ENCODE data around the gene MED31.

MED31 gene

DNA sequence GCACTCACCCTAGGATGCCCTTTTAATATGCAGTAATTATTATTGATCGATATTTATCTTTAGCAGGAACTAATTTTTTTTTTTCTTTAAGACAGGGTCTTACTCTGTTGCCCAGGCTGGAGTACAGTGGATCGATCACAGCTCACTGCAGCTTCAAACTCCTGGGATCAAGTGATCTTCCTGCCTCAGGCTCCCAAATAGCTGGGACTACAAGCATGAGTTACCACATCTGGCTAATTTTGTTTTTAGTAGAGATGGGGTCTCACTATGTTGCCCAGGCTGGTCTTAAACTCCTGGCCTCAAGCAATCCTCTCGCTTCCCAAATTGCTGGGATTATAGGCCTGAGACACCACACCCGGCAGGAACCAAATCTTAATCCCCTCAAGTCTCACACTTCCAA lies 40.2 kb downstream of the MED31 start:
- H3K23ac ChIP-seq (ENCODE audit: low read depth, low read length, poor library complexity) = no peak overlapping the region
- no peaks in the 10 kb centered on the region for H3K79me1 ChIP-seq (ENCODE audit: low read depth, low read length)
- H2BK5ac ChIP-seq (ENCODE audit: low read length) = no peak overlapping the region
- DNase-seq (ENCODE audit: low spot score) = no peak
- H3K27ac ChIP-seq (replicated peaks; ENCODE audit: low read length) = no peak overlapping the region
- H3K4me2 ChIP-seq (ENCODE audit: insufficient read depth, low read length, poor library complexity, severe bottlenecking) = no peak overlapping the region
- peaks cover 2 to 4% of the 10 kb centered on the region in 2 donors for H3K9me3 ChIP-seq (replicated peaks in 1 of 2; ENCODE audit: control insufficient read depth in 2 of 2, insufficient read depth in 1 of 2, low read depth in 1 of 2, low read length in 2 of 2)
- no peak overlapping the region for H2BK120ac ChIP-seq (ENCODE audit: low read depth, low read length)
- no peak overlapping the region for H4K8ac ChIP-seq (ENCODE audit: low read depth, low read length)
- no peak overlapping the region for H2AFZ ChIP-seq (ENCODE audit: low read length)
- no peaks in the 10 kb centered on the region for H3K27me3 ChIP-seq (ENCODE audit: control insufficient read depth in 3 of 3, insufficient read depth in 3 of 3, low read depth in 1 of 3, low read length in 3 of 3)
- no peak overlapping the region for H2AK5ac ChIP-seq (ENCODE audit: low read depth, low read length)
- no peak overlapping the region for H3K18ac ChIP-seq (ENCODE audit: low read length)
- H3K14ac ChIP-seq (ENCODE audit: low read length) = no peak overlapping the region
- H3K4ac ChIP-seq (ENCODE audit: low read length) = no peak overlapping the region
- H3K4me3 ChIP-seq (ENCODE audit: low read length in 2 of 2) = no peak overlapping the region
- H4K91ac ChIP-seq (ENCODE audit: low read depth, low read length, poor library complexity) = no peak overlapping the region
- WGBS, 2 donors (ENCODE audit: extremely low coverage in 2 of 2, insufficient read length in 2 of 2, insufficient replicate concordance in 1 of 2) = no CpG with 5 or more reads among the region's 4 CpGs
- H3K9ac ChIP-seq (ENCODE audit: low read depth, low read length, poor library complexity) = no peak overlapping the region
- no peaks in the 10 kb centered on the region for H3K4me1 ChIP-seq (ENCODE audit: control insufficient read depth in 2 of 2, insufficient read depth in 1 of 2, low read depth in 1 of 2, low read length in 2 of 2)
- H3K36me3 ChIP-seq (replicated peaks in 1 of 2; ENCODE audit: control insufficient read depth in 2 of 2, insufficient read depth in 2 of 2, low read length in 2 of 2) = peaks cover 21 to 96% of the 10 kb centered on the region in 2 donors
- no peak overlapping the region for H2BK15ac ChIP-seq (ENCODE audit: low read length)
- H2BK12ac ChIP-seq (ENCODE audit: low read length) = no peak overlapping the region

DNA sequence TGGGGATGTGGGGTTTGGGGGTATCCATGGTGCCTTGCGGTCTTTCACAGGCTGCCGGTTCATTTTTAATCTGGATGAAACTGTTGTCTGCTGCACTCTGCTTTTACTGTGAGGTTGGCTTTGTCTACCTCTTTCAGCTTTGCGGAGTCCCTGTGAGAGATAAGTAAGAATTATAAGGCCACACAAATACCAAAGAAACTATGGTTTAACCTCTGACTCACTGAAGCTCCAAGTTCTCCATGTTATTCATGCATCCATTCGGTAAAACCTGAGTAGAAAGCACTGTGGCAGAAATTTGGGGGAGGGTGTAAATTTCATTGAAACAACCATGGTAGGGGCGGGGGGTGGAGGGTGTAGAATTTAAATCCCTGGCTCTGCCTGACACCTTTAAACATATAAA lies 41.4 kb downstream of the MED31 start:
- Histone ChIP-seq H3K4me1 (ENCODE audit: control insufficient read depth in 2 of 2, insufficient read depth in 1 of 2, low read depth in 1 of 2, low read length in 2 of 2) (no peaks in the 10 kb centered on the region), H3K9me3 (replicated peaks in 1 of 2; ENCODE audit: control insufficient read depth in 2 of 2, insufficient read depth in 1 of 2, low read depth in 1 of 2, low read length in 2 of 2) (peaks cover 0 to 4% of the 10 kb centered on the region in 2 donors), H2BK12ac (ENCODE audit: low read length) (no peak overlapping the region), H3K79me1 (ENCODE audit: low read depth, low read length) (no peaks in the 10 kb centered on the region), H3K14ac (ENCODE audit: low read length) (no peak overlapping the region), H3K4me3 (ENCODE audit: low read length in 2 of 2) (no peak overlapping the region), H2AFZ (ENCODE audit: low read length) (no peak overlapping the region), H3K23ac (ENCODE audit: low read depth, low read length, poor library complexity) (no peak overlapping the region), H2BK15ac (ENCODE audit: low read length) (no peak overlapping the region), H3K4me2 (ENCODE audit: insufficient read depth, low read length, poor library complexity, severe bottlenecking) (no peak overlapping the region), H4K91ac (ENCODE audit: low read depth, low read length, poor library complexity) (no peak overlapping the region), H3K18ac (ENCODE audit: low read length) (no peak overlapping the region), H3K27ac (replicated peaks; ENCODE audit: low read length) (no peak overlapping the region), H2BK120ac (ENCODE audit: low read depth, low read length) (no peak overlapping the region), H3K4ac (ENCODE audit: low read length) (no peak overlapping the region), H4K8ac (ENCODE audit: low read depth, low read length) (no peak overlapping the region), H3K9ac (ENCODE audit: low read depth, low read length, poor library complexity) (no peak overlapping the region), H2AK5ac (ENCODE audit: low read depth, low read length) (no peak overlapping the region), H3K27me3 (ENCODE audit: control insufficient read depth in 3 of 3, insufficient read depth in 3 of 3, low read depth in 1 of 3, low read length in 3 of 3) (no peaks in the 10 kb centered on the region), H3K36me3 (replicated peaks in 1 of 2; ENCODE audit: control insufficient read depth in 2 of 2, insufficient read depth in 2 of 2, low read length in 2 of 2) (peaks cover 26 to 96% of the 10 kb centered on the region in 2 donors), H2BK5ac (ENCODE audit: low read length) (no peak overlapping the region)
- no peak for DNase-seq (ENCODE audit: low spot score)
- WGBS, 2 donors (ENCODE audit: extremely low coverage in 2 of 2, insufficient read length in 2 of 2, insufficient replicate concordance in 1 of 2) = no CpG with 5 or more reads among the region's 5 CpGs

DNA sequence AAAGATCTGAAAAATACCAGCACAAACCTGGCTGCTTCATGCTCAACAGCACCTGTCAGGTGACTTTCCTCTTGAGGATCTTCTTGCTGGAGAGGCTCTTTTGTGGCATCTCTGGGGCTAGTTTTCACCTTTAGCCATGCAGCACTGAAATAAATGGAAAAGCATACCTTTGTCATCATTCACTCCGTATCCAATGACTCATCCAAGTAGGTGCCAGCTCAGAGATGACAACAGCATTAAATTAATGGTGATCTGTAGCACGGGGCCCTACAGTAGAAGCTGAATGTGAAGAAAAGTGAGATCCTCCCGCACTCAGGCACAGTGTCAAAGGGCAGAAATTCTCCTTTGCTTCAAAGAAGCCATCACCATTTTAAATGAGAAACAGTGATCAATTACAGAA lies 43.1 kb downstream of the MED31 start:
- Histone ChIP-seq H4K91ac (ENCODE audit: low read depth, low read length, poor library complexity) (no peak overlapping the region), H3K4me3 (ENCODE audit: low read length in 2 of 2) (no peak overlapping the region), H2AFZ (ENCODE audit: low read length) (no peak overlapping the region), H2BK12ac (ENCODE audit: low read length) (no peak overlapping the region), H2AK5ac (ENCODE audit: low read depth, low read length) (no peak overlapping the region), H4K8ac (ENCODE audit: low read depth, low read length) (no peak overlapping the region), H3K27me3 (ENCODE audit: control insufficient read depth in 3 of 3, insufficient read depth in 3 of 3, low read depth in 1 of 3, low read length in 3 of 3) (no peaks in the 10 kb centered on the region), H3K14ac (ENCODE audit: low read length) (no peak overlapping the region), H3K27ac (replicated peaks; ENCODE audit: low read length) (no peak overlapping the region), H2BK5ac (ENCODE audit: low read length) (no peak overlapping the region), H3K79me1 (ENCODE audit: low read depth, low read length) (no peaks in the 10 kb centered on the region), H3K9me3 (replicated peaks in 1 of 2; ENCODE audit: control insufficient read depth in 2 of 2, insufficient read depth in 1 of 2, low read depth in 1 of 2, low read length in 2 of 2) (no peaks in the 10 kb centered on the region), H3K4me1 (ENCODE audit: control insufficient read depth in 2 of 2, insufficient read depth in 1 of 2, low read depth in 1 of 2, low read length in 2 of 2) (no peaks in the 10 kb centered on the region), H3K4me2 (ENCODE audit: insufficient read depth, low read length, poor library complexity, severe bottlenecking) (no peak overlapping the region), H3K18ac (ENCODE audit: low read length) (no peak overlapping the region), H3K23ac (ENCODE audit: low read depth, low read length, poor library complexity) (no peak overlapping the region), H3K9ac (ENCODE audit: low read depth, low read length, poor library complexity) (no peak overlapping the region), H2BK15ac (ENCODE audit: low read length) (no peak overlapping the region), H2BK120ac (ENCODE audit: low read depth, low read length) (no peak overlapping the region), H3K36me3 (replicated peaks in 1 of 2; ENCODE audit: control insufficient read depth in 2 of 2, insufficient read depth in 2 of 2, low read length in 2 of 2) (peaks cover 28 to 98% of the 10 kb centered on the region in 2 donors), H3K4ac (ENCODE audit: low read length) (no peak overlapping the region)
- no peak for DNase-seq (ENCODE audit: low spot score)
- WGBS, 2 donors (ENCODE audit: extremely low coverage in 2 of 2, insufficient read length in 2 of 2, insufficient replicate concordance in 1 of 2) = no CpG with 5 or more reads among the region's 3 CpGs

DNA sequence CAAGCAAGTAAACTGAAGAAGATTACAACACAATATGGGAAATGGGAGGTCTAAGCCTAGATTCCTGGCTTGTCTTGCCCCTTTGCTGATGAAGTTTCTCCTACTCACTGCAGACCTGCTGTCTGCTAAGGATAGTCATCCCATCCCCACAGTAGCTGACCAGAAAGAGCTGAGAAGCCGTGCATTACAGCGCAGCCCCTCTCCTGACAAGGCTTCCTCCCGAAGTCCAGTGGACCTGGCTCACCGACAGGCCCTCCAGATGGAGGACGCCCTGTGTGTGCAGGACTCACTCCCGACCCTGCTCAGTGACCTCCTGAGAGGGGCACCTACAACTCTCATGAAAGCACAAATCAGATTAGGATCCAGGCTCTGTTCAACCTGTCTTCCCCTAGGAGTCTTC lies 46.3 kb downstream of the MED31 start:
- Histone ChIP-seq H4K8ac (ENCODE audit: low read depth, low read length) (no peak overlapping the region), H3K4me3 (ENCODE audit: low read length in 2 of 2) (no peak overlapping the region), H3K27ac (replicated peaks; ENCODE audit: low read length) (no peak overlapping the region), H2AFZ (ENCODE audit: low read length) (no peak overlapping the region), H2BK5ac (ENCODE audit: low read length) (no peak overlapping the region), H4K91ac (ENCODE audit: low read depth, low read length, poor library complexity) (no peak overlapping the region), H3K14ac (ENCODE audit: low read length) (no peak overlapping the region), H3K4ac (ENCODE audit: low read length) (no peak overlapping the region), H2BK120ac (ENCODE audit: low read depth, low read length) (no peak overlapping the region), H2BK15ac (ENCODE audit: low read length) (no peak overlapping the region), H3K4me1 (ENCODE audit: control insufficient read depth in 2 of 2, insufficient read depth in 1 of 2, low read depth in 1 of 2, low read length in 2 of 2) (no peaks in the 10 kb centered on the region), H3K4me2 (ENCODE audit: insufficient read depth, low read length, poor library complexity, severe bottlenecking) (no peak overlapping the region), H3K9ac (ENCODE audit: low read depth, low read length, poor library complexity) (no peak overlapping the region), H2BK12ac (ENCODE audit: low read length) (no peak overlapping the region), H3K79me1 (ENCODE audit: low read depth, low read length) (no peaks in the 10 kb centered on the region), H2AK5ac (ENCODE audit: low read depth, low read length) (no peak overlapping the region), H3K23ac (ENCODE audit: low read depth, low read length, poor library complexity) (no peak overlapping the region), H3K18ac (ENCODE audit: low read length) (no peak overlapping the region), H3K27me3 (ENCODE audit: control insufficient read depth in 3 of 3, insufficient read depth in 3 of 3, low read depth in 1 of 3, low read length in 3 of 3) (no peaks in the 10 kb centered on the region), H3K36me3 (replicated peaks in 1 of 2; ENCODE audit: control insufficient read depth in 2 of 2, insufficient read depth in 2 of 2, low read length in 2 of 2) (peaks cover 22 to 100% of the 10 kb centered on the region in 2 donors), H3K9me3 (replicated peaks in 1 of 2; ENCODE audit: control insufficient read depth in 2 of 2, insufficient read depth in 1 of 2, low read depth in 1 of 2, low read length in 2 of 2) (no peaks in the 10 kb centered on the region)
- no CpG with 5 or more reads among the region's 6 CpGs for WGBS, 2 donors (ENCODE audit: extremely low coverage in 2 of 2, insufficient read length in 2 of 2, insufficient replicate concordance in 1 of 2)
- no peak for DNase-seq (ENCODE audit: low spot score)
